Stimulated activated CD8-positive, alpha-beta memory T cell treated with anti-CD3 and anti-CD28 coated beads, Interleukin-7, amount 100 ng/mL, for 1 hour (primary cell): ENCODE results near the gene MMEL1.
"Not testable (repeated sequence)": the region's sequence is repeated elsewhere in the genome, so short reads cannot be mapped to it uniquely, and the experiment has no call there.

ENCODE experiments used
- DNase-seq, 2 donors: peaks; one replicate each; pipeline ENCODE4 v3.0.0-alpha.2; 2020; ENCODE audit warnings: low read depth in 2 of 2

The MMEL1 gene

GRCh38 chr1:2628191-2628932 lies 4.5 kb downstream of the MMEL1 start:
- no peak for DNase-seq

GRCh38 chr1:2627746-2628145 lies 5.1 kb downstream of the MMEL1 start:
- DNase-seq: no peak

- DNase-seq: not testable (repeated sequence)
These were observed 7.1 kb downstream of the MMEL1 start for GRCh38 chr1:2625748-2626147.

GRCh38 chr1:2625311-2625710 lies 7.5 kb downstream of the MMEL1 start:
- DNase-seq: no peak

GRCh38 chr1:2624735-2625300 lies 8.0 kb downstream of the MMEL1 start:
- DNase-seq: no peak

- DNase-seq: no peak
These were observed 9.1 kb downstream of the MMEL1 start for GRCh38 chr1:2623571-2624337.

GRCh38 chr1:2617971-2618470 lies 14.8 kb downstream of the MMEL1 start:
- no peak for DNase-seq

- DNase-seq: no peak
These were observed 18.7 kb downstream of the MMEL1 start for GRCh38 chr1:2614145-2614544.

GRCh38 chr1:2612591-2613365 lies 20.0 kb downstream of the MMEL1 start:
- no peak for DNase-seq

GRCh38 chr1:2611621-2612437 lies 21.0 kb downstream of the MMEL1 start:
- no peak for DNase-seq

- DNase-seq: no peak
These were observed 21.8 kb downstream of the MMEL1 start for GRCh38 chr1:2611031-2611501.

- DNase-seq: no peak
These were observed 22.5 kb downstream of the MMEL1 start for GRCh38 chr1:2610036-2610959.

GRCh38 chr1:2609319-2610035 lies 23.3 kb downstream of the MMEL1 start:
- no peak for DNase-seq

- DNase-seq: no peak
These were observed 25.1 kb downstream of the MMEL1 start for GRCh38 chr1:2607641-2608091.

GRCh38 chr1:2606881-2607621 lies 25.8 kb downstream of the MMEL1 start:
- DNase-seq: no peak

GRCh38 chr1:2606396-2606880 lies 26.4 kb downstream of the MMEL1 start:
- DNase-seq: no peak

GRCh38 chr1:2605509-2606395 lies 27.1 kb downstream of the MMEL1 start:
- no peak for DNase-seq
